ENCODE data around the gene METTL18.

DNA sequence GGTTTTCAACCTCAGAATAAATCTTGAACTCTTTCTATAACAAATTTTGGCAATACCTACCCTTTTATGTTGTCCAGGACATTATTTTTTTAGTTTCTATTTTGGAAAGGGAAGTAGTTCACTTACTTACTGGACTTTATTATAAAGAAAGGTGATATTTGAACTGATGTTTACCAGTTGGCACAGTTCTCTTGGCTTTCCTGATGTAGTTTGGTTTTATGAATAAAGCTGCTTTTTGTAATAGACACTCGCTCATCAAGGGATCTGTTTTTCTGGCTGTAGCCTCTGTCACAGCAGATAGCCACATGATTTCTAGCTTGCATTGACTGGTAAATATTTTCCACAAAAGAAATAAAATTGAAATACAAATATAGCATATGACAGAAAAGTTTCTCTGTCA is 40.9 kb upstream of the METTL18 start:
- no peak for TF ChIP-seq EP300 (conservative IDR thresholded peaks at IDR 0.05; ENCODE audit: poor library complexity, severe bottlenecking)
- TF ChIP-seq, protein P1, sequence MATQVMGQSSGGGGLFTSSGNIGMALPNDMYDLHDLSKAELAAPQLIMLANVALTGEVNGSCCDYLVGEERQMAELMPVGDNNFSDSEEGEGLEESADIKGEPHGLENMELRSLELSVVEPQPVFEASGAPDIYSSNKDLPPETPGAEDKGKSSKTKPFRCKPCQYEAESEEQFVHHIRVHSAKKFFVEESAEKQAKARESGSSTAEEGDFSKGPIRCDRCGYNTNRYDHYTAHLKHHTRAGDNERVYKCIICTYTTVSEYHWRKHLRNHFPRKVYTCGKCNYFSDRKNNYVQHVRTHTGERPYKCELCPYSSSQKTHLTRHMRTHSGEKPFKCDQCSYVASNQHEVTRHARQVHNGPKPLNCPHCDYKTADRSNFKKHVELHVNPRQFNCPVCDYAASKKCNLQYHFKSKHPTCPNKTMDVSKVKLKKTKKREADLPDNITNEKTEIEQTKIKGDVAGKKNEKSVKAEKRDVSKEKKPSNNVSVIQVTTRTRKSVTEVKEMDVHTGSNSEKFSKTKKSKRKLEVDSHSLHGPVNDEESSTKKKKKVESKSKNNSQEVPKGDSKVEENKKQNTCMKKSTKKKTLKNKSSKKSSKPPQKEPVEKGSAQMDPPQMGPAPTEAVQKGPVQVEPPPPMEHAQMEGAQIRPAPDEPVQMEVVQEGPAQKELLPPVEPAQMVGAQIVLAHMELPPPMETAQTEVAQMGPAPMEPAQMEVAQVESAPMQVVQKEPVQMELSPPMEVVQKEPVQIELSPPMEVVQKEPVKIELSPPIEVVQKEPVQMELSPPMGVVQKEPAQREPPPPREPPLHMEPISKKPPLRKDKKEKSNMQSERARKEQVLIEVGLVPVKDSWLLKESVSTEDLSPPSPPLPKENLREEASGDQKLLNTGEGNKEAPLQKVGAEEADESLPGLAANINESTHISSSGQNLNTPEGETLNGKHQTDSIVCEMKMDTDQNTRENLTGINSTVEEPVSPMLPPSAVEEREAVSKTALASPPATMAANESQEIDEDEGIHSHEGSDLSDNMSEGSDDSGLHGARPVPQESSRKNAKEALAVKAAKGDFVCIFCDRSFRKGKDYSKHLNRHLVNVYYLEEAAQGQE (IDR thresholded peaks at IDR 0.05; ENCODE audit: borderline replicate concordance), result no peak
- TF ChIP-seq, protein P2, sequence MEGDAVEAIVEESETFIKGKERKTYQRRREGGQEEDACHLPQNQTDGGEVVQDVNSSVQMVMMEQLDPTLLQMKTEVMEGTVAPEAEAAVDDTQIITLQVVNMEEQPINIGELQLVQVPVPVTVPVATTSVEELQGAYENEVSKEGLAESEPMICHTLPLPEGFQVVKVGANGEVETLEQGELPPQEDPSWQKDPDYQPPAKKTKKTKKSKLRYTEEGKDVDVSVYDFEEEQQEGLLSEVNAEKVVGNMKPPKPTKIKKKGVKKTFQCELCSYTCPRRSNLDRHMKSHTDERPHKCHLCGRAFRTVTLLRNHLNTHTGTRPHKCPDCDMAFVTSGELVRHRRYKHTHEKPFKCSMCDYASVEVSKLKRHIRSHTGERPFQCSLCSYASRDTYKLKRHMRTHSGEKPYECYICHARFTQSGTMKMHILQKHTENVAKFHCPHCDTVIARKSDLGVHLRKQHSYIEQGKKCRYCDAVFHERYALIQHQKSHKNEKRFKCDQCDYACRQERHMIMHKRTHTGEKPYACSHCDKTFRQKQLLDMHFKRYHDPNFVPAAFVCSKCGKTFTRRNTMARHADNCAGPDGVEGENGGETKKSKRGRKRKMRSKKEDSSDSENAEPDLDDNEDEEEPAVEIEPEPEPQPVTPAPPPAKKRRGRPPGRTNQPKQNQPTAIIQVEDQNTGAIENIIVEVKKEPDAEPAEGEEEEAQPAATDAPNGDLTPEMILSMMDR (IDR thresholded peaks at IDR 0.05; ENCODE audit: poor library complexity, severe bottlenecking), result no peak
